HG02885 (cell line): ENCODE data around the gene CBX3.
"Not testable (repeated sequence)": the region's sequence is repeated elsewhere in the genome, so short reads cannot be mapped to it uniquely, and the experiment has no call there.

Source experiments
- ATAC-seq: cut with Tn5 transposase; IDR thresholded peaks from one replicate; pipeline ENCODE4 v1.9.1; 2021; ENCODE audit warnings: mild to moderate bottlenecking; ENCODE audit not compliant: unreplicated experiment, poor library complexity

Gene CBX3

GRCh38 chr7:26186364-26187311 lies 14.9 kb upstream of the CBX3 start:
- ATAC-seq: no peak

GRCh38 chr7:26187380-26188205 lies 14.0 kb upstream of the CBX3 start:
- no peak for ATAC-seq

- no peak for ATAC-seq
These were observed 13.2 kb upstream of the CBX3 start for GRCh38 chr7:26188206-26188956.

GRCh38 chr7:26188957-26189541 lies 12.5 kb upstream of the CBX3 start:
- no peak for ATAC-seq

GRCh38 chr7:26189697-26190096 lies 11.8 kb upstream of the CBX3 start:
- no peak for ATAC-seq

GRCh38 chr7:26190417-26190869 lies 11.1 kb upstream of the CBX3 start:
- ATAC-seq: no peak

- no peak for ATAC-seq
These were observed 10.1 kb upstream of the CBX3 start for GRCh38 chr7:26191233-26191973.

- no peak for ATAC-seq
These were observed 9.5 kb upstream of the CBX3 start for GRCh38 chr7:26191974-26192479.

GRCh38 chr7:26192485-26193087 lies 9.0 kb upstream of the CBX3 start:
- ATAC-seq: no peak

- ATAC-seq: no peak
These were observed 7.9 kb upstream of the CBX3 start for GRCh38 chr7:26193432-26194207.

GRCh38 chr7:26194764-26195163 lies 6.8 kb upstream of the CBX3 start:
- ATAC-seq: not testable (repeated sequence)

- ATAC-seq: no peak
These were observed 6.4 kb upstream of the CBX3 start for GRCh38 chr7:26195182-26195581.

- no peak for ATAC-seq
These were observed 5.5 kb upstream of the CBX3 start for GRCh38 chr7:26195867-26196657.

- ATAC-seq: no peak
These were observed 4.1 kb upstream of the CBX3 start for GRCh38 chr7:26197153-26198115.

GRCh38 chr7:26198133-26198780 lies 3.3 kb upstream of the CBX3 start:
- no peak for ATAC-seq

- ATAC-seq: no peak
These were observed 2.8 kb upstream of the CBX3 start for GRCh38 chr7:26198781-26199169.
